Uterus (tissue), 2 donors: ENCODE results near the gene AUTS2.

ENCODE experiments used
- POLR2A ChIP-seq, 2 donors: fragments of 450-650 bp; IDR thresholded peaks; one replicate each; pipeline ENCODE4 v1.6.1; 2016; ENCODE audit warnings: antibody characterized with exemption in 2 of 2, mild to moderate bottlenecking in 1 of 2, moderate library complexity in 1 of 2
- TF ChIP-seq, protein P1 (sequence below), 4 experiments: fragments of 200-600 bp in 2 of 4; fragments of 450-650 bp in 2 of 4; sonication (generic) in 2 of 4; IDR thresholded peaks; one replicate each; pipeline ENCODE4 v1.5.1; 2016 to 2019; ENCODE audit warnings: antibody characterized with exemption in 4 of 4, mild to moderate bottlenecking in 2 of 4, moderate library complexity in 1 of 4

DNA sequence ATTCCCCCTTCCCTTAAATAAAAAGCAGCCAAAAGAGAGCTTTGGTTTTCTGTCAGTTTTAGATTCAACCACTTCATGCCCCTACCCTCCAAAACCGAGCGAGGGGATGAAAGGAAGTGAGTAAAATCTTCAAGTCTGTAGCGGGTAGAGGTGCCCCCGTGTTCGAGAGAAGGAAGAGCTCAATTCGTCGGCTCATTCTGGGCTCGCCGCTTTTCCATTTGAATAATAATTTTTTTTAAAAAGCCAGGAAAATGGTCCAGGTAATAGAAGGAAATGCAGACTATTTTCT, 1097.5 kb downstream of the AUTS2 start:
- TF ChIP-seq, protein P1, sequence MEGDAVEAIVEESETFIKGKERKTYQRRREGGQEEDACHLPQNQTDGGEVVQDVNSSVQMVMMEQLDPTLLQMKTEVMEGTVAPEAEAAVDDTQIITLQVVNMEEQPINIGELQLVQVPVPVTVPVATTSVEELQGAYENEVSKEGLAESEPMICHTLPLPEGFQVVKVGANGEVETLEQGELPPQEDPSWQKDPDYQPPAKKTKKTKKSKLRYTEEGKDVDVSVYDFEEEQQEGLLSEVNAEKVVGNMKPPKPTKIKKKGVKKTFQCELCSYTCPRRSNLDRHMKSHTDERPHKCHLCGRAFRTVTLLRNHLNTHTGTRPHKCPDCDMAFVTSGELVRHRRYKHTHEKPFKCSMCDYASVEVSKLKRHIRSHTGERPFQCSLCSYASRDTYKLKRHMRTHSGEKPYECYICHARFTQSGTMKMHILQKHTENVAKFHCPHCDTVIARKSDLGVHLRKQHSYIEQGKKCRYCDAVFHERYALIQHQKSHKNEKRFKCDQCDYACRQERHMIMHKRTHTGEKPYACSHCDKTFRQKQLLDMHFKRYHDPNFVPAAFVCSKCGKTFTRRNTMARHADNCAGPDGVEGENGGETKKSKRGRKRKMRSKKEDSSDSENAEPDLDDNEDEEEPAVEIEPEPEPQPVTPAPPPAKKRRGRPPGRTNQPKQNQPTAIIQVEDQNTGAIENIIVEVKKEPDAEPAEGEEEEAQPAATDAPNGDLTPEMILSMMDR (IDR thresholded peaks at IDR 0.05), result no peak
- no peak for TF ChIP-seq POLR2A (IDR thresholded peaks at IDR 0.05)
